ENCODE data around the gene SNRPD3.

SNRPD3 gene

DNA sequence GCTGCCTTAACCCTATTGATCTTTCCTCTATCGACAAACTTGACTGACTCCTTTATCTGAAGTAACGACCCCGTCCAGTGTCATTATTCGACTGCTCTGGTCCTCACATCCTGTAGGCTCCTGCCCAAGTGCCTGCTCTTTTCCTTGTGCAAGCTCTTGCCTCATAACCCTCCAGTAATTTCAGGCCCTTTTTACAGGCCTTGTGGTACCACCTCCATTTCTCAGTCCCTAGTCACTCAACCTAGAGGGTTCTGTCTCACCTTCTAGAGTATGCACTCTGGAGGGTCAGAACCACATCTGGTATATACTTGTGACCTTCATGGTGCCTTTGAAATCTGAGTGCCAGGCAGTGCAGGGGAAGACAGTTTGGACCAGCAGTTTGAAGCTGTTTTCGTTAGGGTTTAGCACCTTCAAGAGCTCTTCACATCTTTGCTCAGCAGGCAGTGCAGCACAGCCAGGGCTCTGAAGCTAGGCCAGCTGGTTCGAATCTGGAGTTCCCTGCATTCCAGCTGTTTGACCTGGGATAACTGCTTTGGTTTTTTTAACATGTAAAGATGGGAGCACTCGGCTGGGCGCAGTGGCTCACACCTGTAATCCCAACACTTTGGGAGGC, 11.2 kb downstream of the SNRPD3 start:
- TF ChIP-seq EZH2phosphoT487 (IDR thresholded peaks at IDR 0.05; ENCODE audit: borderline replicate concordance, low read length): no peak
- TF ChIP-seq, protein P1, sequence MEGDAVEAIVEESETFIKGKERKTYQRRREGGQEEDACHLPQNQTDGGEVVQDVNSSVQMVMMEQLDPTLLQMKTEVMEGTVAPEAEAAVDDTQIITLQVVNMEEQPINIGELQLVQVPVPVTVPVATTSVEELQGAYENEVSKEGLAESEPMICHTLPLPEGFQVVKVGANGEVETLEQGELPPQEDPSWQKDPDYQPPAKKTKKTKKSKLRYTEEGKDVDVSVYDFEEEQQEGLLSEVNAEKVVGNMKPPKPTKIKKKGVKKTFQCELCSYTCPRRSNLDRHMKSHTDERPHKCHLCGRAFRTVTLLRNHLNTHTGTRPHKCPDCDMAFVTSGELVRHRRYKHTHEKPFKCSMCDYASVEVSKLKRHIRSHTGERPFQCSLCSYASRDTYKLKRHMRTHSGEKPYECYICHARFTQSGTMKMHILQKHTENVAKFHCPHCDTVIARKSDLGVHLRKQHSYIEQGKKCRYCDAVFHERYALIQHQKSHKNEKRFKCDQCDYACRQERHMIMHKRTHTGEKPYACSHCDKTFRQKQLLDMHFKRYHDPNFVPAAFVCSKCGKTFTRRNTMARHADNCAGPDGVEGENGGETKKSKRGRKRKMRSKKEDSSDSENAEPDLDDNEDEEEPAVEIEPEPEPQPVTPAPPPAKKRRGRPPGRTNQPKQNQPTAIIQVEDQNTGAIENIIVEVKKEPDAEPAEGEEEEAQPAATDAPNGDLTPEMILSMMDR (IDR thresholded peaks at IDR 0.05; ENCODE audit: low read depth, low read length, poor library complexity, severe bottlenecking): no peak
- H4K20me1 ChIP-seq (ENCODE audit: control insufficient read depth, insufficient read depth, low read depth, low read length): peaks cover 17% of the 10 kb centered on the region
- H3K27ac ChIP-seq (ENCODE audit: low read depth, low read length): no peak overlapping the region
- H3K4me1 ChIP-seq (ENCODE audit: control insufficient read depth, low read length): no peaks in the 10 kb centered on the region; the same call in 1 of the 2 replicates
- no peaks in the 10 kb centered on the region for H3K9me2 ChIP-seq (replicated peaks; ENCODE audit: control insufficient read depth, low read length)
- no peaks in the 10 kb centered on the region for H3F3A ChIP-seq (ENCODE audit: control insufficient read depth, insufficient read depth)
- no peaks in the 10 kb centered on the region for H3K9me3 ChIP-seq (ENCODE audit: control insufficient read depth, insufficient read depth, low read length)
- H3K4me3 ChIP-seq (ENCODE audit: low read length): no peak overlapping the region
- peaks cover 85% of the 10 kb centered on the region for H3K36me3 ChIP-seq (ENCODE audit: control insufficient read depth, low read length)
- H3K27me3 ChIP-seq (ENCODE audit: control insufficient read depth, low read length): no peaks in the 10 kb centered on the region
- H3K4me2 ChIP-seq (ENCODE audit: low read length): no peak overlapping the region
- peaks cover 70% of the 10 kb centered on the region for H3K79me2 ChIP-seq (ENCODE audit: control insufficient read depth, low read length)

DNA sequence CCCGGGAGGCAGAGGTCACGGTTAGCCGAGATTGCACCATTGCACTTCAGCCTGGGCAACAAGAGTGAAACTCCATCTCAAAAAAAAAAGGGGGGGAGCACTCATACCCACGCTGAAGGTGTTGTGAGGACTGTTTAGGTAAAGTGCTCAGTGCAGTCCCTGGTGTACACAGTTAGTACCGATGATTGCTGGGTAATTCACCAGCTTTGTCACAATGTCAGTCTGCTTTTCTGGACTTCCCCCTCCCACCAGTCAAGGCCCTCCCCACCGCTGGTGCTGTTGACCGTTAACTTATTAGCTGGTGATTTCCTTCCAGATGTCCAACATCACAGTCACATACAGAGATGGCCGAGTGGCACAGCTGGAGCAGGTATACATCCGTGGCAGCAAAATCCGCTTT, 11.9 kb downstream of the SNRPD3 start:
- TF ChIP-seq EZH2phosphoT487 (IDR thresholded peaks at IDR 0.05; ENCODE audit: borderline replicate concordance, low read length): no peak
- TF ChIP-seq, protein P1 (IDR thresholded peaks at IDR 0.05; ENCODE audit: low read depth, low read length, poor library complexity, severe bottlenecking): no peak

DNA sequence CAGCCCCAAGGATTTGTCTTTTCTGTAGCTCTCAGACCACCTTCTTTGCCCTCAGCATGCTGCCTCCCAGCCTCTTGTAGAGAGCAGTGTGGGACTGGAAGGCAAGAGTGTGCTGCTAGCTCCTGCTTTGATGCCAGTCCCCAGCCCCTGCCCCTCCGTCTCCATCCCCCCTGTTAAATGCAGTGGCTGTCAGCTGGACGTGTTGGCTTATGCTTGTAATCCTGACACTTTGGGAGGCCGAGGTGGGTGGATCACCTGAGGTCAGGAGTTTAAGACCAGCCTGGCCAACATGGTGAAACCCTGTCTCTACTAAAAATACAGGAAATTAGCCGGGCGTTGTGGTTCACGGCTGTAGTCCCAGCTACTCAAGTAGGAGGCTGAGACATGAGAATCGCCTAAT, 15.5 kb downstream of the SNRPD3 start:
- Histone ChIP-seq H3K36me3 (ENCODE audit: control insufficient read depth, low read length) (peaks cover 81% of the 10 kb centered on the region), H4K20me1 (ENCODE audit: control insufficient read depth, insufficient read depth, low read depth, low read length) (peaks cover 4% of the 10 kb centered on the region; the same call in 1 of the 2 replicates)

More for the DNA sequence above, 11.9 kb downstream of the SNRPD3 start:
- Histone ChIP-seq H3K9me2 (replicated peaks; ENCODE audit: control insufficient read depth, low read length) (no peaks in the 10 kb centered on the region), H3K9me3 (ENCODE audit: control insufficient read depth, insufficient read depth, low read length) (no peaks in the 10 kb centered on the region), H3K4me3 (ENCODE audit: low read length) (no peak overlapping the region), H3K79me2 (ENCODE audit: control insufficient read depth, low read length) (peaks cover 64% of the 10 kb centered on the region), H4K20me1 (ENCODE audit: control insufficient read depth, insufficient read depth, low read depth, low read length) (peaks cover 17% of the 10 kb centered on the region), H3K27ac (ENCODE audit: low read depth, low read length) (no peak overlapping the region), H3K36me3 (ENCODE audit: control insufficient read depth, low read length) (peaks cover 88% of the 10 kb centered on the region), H3K4me1 (ENCODE audit: control insufficient read depth, low read length) (no peaks in the 10 kb centered on the region), H3K27me3 (ENCODE audit: control insufficient read depth, low read length) (no peaks in the 10 kb centered on the region), H3K4me2 (ENCODE audit: low read length) (no peak overlapping the region), H3F3A (ENCODE audit: control insufficient read depth, insufficient read depth) (no peaks in the 10 kb centered on the region)

More for the DNA sequence above, 15.5 kb downstream of the SNRPD3 start:
- no peak overlapping the region for H3K27ac ChIP-seq (ENCODE audit: low read depth, low read length)
- H3K27me3 ChIP-seq (ENCODE audit: control insufficient read depth, low read length): no peaks in the 10 kb centered on the region
- H3K4me3 ChIP-seq (ENCODE audit: low read length): no peak overlapping the region
- H3K79me2 ChIP-seq (ENCODE audit: control insufficient read depth, low read length): peaks cover 28% of the 10 kb centered on the region
- H3K9me2 ChIP-seq (replicated peaks; ENCODE audit: control insufficient read depth, low read length): no peaks in the 10 kb centered on the region
- no peaks in the 10 kb centered on the region for H3K4me1 ChIP-seq (ENCODE audit: control insufficient read depth, low read length)
- no peak overlapping the region for H3K4me2 ChIP-seq (ENCODE audit: low read length)
- peaks cover 6% of the 10 kb centered on the region for H3F3A ChIP-seq (ENCODE audit: control insufficient read depth, insufficient read depth)
- TF ChIP-seq EZH2phosphoT487 (IDR thresholded peaks at IDR 0.05; ENCODE audit: borderline replicate concordance, low read length): no peak
- TF ChIP-seq, protein P1 (IDR thresholded peaks at IDR 0.05; ENCODE audit: low read depth, low read length, poor library complexity, severe bottlenecking): no peak
- no peaks in the 10 kb centered on the region for H3K9me3 ChIP-seq (ENCODE audit: control insufficient read depth, insufficient read depth, low read length)

Data from DOHH2 (cell line).